ENCODE results near the gene GREB1. TPM values are rescaled to one million over a fixed set of nuclear protein-coding genes. Genes with fewer than 3 reads are reported as not detected.

GREB1 gene
- polyA plus RNA-seq, 1 of the 3 experiments (the other 2 are of a cell fraction), result 2.9 TPM

DNA sequence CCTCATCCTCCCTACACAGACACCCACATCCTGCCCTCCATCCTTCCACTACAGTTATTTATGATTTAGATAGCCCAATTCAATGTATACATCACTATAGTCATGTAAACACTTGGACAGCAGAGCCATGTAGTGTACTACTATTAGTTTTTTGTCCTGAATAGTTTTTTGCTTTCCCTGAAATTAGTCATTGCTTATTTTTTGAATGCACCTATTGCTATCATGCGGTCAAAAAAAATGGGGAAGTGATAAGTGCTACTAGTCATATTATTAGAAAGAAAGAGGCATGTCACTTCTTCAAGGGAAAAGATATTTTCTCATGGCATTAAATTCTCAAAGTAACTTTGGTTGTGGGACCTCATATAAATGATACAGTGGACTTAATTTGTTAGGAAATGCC lies 6.8 kb upstream of the GREB1 start:
- no peaks in the 10 kb centered on the region for H3F3A ChIP-seq (replicated peaks; ENCODE audit: insufficient read depth)
- no peaks in the 10 kb centered on the region for H3K9me3 ChIP-seq
- WGBS (ENCODE audit: low lambda C conversion rate), result 88% methylated on average over 1 of the region's 1 CpG
- H3K4me3 ChIP-seq (ENCODE audit: low read depth in 2 of 2, low read length in 1 of 2), result no peak overlapping the region
- no peak overlapping the region for H3K27ac ChIP-seq (ENCODE audit: low read depth in 2 of 2, low read length in 1 of 2)
- no peak overlapping the region for H3K9ac ChIP-seq
- no peak for DNase-seq
- POLR2A ChIA-PET, result no interaction called here
- H2AFZ ChIP-seq (ENCODE audit: low read depth), result no peak overlapping the region
- CTCF ChIA-PET, result interaction anchor here (0.8 to 2.9 kb wide), 4 partner anchors 8 to 57 kb away, joined by 3 to 10 read pairs (median 5); no protein-coding TSS in a partner anchor
- TF ChIP-seq TAF1 (IDR thresholded peaks at IDR 0.05; ENCODE audit: borderline replicate concordance, low read depth, low read length) (no peak), SIN3A (IDR thresholded peaks at IDR 0.05; ENCODE audit: borderline replicate concordance, low read depth, low read length) (no peak), GABPA (IDR thresholded peaks at IDR 0.05; ENCODE audit: low read depth) (no peak), RFX5 (IDR thresholded peaks at IDR 0.05; ENCODE audit: low read length) (no peak), RAD21 (IDR thresholded peaks at IDR 0.05; ENCODE audit: low read length) (no peak), EZH2phosphoT487 (IDR thresholded peaks at IDR 0.05; ENCODE audit: borderline replicate concordance, low read depth) (no peak)
- TF ChIP-seq, protein P1, sequence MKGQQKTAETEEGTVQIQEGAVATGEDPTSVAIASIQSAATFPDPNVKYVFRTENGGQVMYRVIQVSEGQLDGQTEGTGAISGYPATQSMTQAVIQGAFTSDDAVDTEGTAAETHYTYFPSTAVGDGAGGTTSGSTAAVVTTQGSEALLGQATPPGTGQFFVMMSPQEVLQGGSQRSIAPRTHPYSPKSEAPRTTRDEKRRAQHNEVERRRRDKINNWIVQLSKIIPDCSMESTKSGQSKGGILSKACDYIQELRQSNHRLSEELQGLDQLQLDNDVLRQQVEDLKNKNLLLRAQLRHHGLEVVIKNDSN (IDR thresholded peaks at IDR 0.05; ENCODE audit: borderline replicate concordance, low read depth), result no peak
- TF ChIP-seq, protein P2, sequence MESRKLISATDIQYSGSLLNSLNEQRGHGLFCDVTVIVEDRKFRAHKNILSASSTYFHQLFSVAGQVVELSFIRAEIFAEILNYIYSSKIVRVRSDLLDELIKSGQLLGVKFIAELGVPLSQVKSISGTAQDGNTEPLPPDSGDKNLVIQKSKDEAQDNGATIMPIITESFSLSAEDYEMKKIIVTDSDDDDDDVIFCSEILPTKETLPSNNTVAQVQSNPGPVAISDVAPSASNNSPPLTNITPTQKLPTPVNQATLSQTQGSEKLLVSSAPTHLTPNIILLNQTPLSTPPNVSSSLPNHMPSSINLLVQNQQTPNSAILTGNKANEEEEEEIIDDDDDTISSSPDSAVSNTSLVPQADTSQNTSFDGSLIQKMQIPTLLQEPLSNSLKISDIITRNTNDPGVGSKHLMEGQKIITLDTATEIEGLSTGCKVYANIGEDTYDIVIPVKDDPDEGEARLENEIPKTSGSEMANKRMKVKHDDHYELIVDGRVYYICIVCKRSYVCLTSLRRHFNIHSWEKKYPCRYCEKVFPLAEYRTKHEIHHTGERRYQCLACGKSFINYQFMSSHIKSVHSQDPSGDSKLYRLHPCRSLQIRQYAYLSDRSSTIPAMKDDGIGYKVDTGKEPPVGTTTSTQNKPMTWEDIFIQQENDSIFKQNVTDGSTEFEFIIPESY (IDR thresholded peaks at IDR 0.05; ENCODE audit: borderline replicate concordance, low read depth), result no peak
- TF ChIP-seq, protein P3, sequence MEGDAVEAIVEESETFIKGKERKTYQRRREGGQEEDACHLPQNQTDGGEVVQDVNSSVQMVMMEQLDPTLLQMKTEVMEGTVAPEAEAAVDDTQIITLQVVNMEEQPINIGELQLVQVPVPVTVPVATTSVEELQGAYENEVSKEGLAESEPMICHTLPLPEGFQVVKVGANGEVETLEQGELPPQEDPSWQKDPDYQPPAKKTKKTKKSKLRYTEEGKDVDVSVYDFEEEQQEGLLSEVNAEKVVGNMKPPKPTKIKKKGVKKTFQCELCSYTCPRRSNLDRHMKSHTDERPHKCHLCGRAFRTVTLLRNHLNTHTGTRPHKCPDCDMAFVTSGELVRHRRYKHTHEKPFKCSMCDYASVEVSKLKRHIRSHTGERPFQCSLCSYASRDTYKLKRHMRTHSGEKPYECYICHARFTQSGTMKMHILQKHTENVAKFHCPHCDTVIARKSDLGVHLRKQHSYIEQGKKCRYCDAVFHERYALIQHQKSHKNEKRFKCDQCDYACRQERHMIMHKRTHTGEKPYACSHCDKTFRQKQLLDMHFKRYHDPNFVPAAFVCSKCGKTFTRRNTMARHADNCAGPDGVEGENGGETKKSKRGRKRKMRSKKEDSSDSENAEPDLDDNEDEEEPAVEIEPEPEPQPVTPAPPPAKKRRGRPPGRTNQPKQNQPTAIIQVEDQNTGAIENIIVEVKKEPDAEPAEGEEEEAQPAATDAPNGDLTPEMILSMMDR (IDR thresholded peaks at IDR 0.05), result no peak
- TF ChIP-seq, protein P4, sequence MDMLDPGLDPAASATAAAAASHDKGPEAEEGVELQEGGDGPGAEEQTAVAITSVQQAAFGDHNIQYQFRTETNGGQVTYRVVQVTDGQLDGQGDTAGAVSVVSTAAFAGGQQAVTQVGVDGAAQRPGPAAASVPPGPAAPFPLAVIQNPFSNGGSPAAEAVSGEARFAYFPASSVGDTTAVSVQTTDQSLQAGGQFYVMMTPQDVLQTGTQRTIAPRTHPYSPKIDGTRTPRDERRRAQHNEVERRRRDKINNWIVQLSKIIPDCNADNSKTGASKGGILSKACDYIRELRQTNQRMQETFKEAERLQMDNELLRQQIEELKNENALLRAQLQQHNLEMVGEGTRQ (IDR thresholded peaks at IDR 0.05; ENCODE audit: borderline replicate concordance, low read depth, low read length), result no peak
- no peaks in the 10 kb centered on the region for H3K79me2 ChIP-seq (ENCODE audit: insufficient read depth)
- no peak overlapping the region for H3K4me2 ChIP-seq
- peaks cover 0 to 13% of the 10 kb centered on the region in 2 experiments; a peak in 2 of 4 replicates for H3K4me1 ChIP-seq (ENCODE audit: control insufficient read depth in 1 of 2, insufficient read depth in 2 of 2, low read depth in 1 of 2, low read length in 1 of 2)
- no peaks in the 10 kb centered on the region for H3K9me2 ChIP-seq
- no peaks in the 10 kb centered on the region for H4K20me1 ChIP-seq (ENCODE audit: insufficient read depth)
- H3K27me3 ChIP-seq (ENCODE audit: insufficient read depth), result no peaks in the 10 kb centered on the region
- H3K36me3 ChIP-seq (replicated peaks in 1 of 2; ENCODE audit: control insufficient read depth in 1 of 2, insufficient read depth in 2 of 2, low read length in 1 of 2), result no peaks in the 10 kb centered on the region

DNA sequence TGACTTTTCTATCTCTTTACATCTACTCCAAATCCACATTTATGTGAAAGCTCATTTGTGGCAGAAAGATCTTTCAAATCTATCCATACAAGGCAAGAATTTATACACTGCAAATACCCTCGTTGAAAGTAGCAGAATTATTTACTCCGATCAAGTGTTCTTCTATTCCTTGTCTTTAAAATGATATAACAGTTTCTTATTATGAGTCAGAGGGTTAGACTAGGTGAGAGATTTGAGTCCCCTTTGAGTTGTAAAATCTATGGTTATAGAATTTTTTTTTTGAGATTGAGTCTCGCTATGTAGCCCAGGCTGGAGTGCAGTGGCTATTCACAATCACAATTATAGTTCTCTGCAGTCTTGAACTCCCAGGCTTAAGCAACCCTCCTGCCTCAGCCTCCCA lies 5.6 kb upstream of the GREB1 start:
- H3K4me3 ChIP-seq (ENCODE audit: low read depth in 2 of 2, low read length in 1 of 2), result no peak overlapping the region
- no peaks in the 10 kb centered on the region for H3K9me2 ChIP-seq
- H3K4me2 ChIP-seq, result no peak overlapping the region
- H2AFZ ChIP-seq (ENCODE audit: low read depth), result no peak overlapping the region
- H3K36me3 ChIP-seq (replicated peaks in 1 of 2; ENCODE audit: control insufficient read depth in 1 of 2, insufficient read depth in 2 of 2, low read length in 1 of 2), result no peaks in the 10 kb centered on the region
- H3K79me2 ChIP-seq (ENCODE audit: insufficient read depth), result no peaks in the 10 kb centered on the region
- no peak overlapping the region for H3K27ac ChIP-seq (ENCODE audit: low read depth in 2 of 2, low read length in 1 of 2)
- CTCF ChIA-PET, result no interaction called here
- no peaks in the 10 kb centered on the region for H3K9me3 ChIP-seq
- H3K4me1 ChIP-seq (ENCODE audit: control insufficient read depth in 1 of 2, insufficient read depth in 2 of 2, low read depth in 1 of 2, low read length in 1 of 2), result peaks cover 0 to 16% of the 10 kb centered on the region in 2 experiments; a peak in 2 of 4 replicates
- H3K9ac ChIP-seq, result no peak overlapping the region
- no peaks in the 10 kb centered on the region for H3K27me3 ChIP-seq (ENCODE audit: insufficient read depth)
- POLR2A ChIA-PET, result no interaction called here
- no peak for DNase-seq
- no peaks in the 10 kb centered on the region for H4K20me1 ChIP-seq (ENCODE audit: insufficient read depth)
- H3F3A ChIP-seq (replicated peaks; ENCODE audit: insufficient read depth), result no peaks in the 10 kb centered on the region
- WGBS (ENCODE audit: low lambda C conversion rate), result 78% methylated on average over 3 of the region's 3 CpGs
- TF ChIP-seq YY1 (IDR thresholded peaks at IDR 0.05; ENCODE audit: low read depth) (no peak), TAF1 (IDR thresholded peaks at IDR 0.05; ENCODE audit: borderline replicate concordance, low read depth, low read length) (no peak), RAD21 (IDR thresholded peaks at IDR 0.05; ENCODE audit: low read length) (no peak), TEAD4 (IDR thresholded peaks at IDR 0.05; ENCODE audit: borderline replicate concordance, insufficient read depth) (no peak), SIN3A (IDR thresholded peaks at IDR 0.05; ENCODE audit: borderline replicate concordance, low read depth, low read length) (no peak), MXI1 (IDR thresholded peaks at IDR 0.05; ENCODE audit: low read depth, low read length) (no peak), GABPA (IDR thresholded peaks at IDR 0.05; ENCODE audit: low read depth) (no peak), CHD2 (IDR thresholded peaks at IDR 0.05; ENCODE audit: low read length, partially characterized antibody) (no peak), TCF12 (IDR thresholded peaks at IDR 0.05) (no peak)
- TF ChIP-seq, protein P1 (IDR thresholded peaks at IDR 0.05; ENCODE audit: borderline replicate concordance, low read depth), result no peak
- TF ChIP-seq, protein P5, sequence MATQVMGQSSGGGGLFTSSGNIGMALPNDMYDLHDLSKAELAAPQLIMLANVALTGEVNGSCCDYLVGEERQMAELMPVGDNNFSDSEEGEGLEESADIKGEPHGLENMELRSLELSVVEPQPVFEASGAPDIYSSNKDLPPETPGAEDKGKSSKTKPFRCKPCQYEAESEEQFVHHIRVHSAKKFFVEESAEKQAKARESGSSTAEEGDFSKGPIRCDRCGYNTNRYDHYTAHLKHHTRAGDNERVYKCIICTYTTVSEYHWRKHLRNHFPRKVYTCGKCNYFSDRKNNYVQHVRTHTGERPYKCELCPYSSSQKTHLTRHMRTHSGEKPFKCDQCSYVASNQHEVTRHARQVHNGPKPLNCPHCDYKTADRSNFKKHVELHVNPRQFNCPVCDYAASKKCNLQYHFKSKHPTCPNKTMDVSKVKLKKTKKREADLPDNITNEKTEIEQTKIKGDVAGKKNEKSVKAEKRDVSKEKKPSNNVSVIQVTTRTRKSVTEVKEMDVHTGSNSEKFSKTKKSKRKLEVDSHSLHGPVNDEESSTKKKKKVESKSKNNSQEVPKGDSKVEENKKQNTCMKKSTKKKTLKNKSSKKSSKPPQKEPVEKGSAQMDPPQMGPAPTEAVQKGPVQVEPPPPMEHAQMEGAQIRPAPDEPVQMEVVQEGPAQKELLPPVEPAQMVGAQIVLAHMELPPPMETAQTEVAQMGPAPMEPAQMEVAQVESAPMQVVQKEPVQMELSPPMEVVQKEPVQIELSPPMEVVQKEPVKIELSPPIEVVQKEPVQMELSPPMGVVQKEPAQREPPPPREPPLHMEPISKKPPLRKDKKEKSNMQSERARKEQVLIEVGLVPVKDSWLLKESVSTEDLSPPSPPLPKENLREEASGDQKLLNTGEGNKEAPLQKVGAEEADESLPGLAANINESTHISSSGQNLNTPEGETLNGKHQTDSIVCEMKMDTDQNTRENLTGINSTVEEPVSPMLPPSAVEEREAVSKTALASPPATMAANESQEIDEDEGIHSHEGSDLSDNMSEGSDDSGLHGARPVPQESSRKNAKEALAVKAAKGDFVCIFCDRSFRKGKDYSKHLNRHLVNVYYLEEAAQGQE (IDR thresholded peaks at IDR 0.05; ENCODE audit: low read depth, low read length), result no peak
